HepG2 (cell line): Measurements from ENCODE around the gene TAF1C. TPM values are rescaled to one million over a fixed set of nuclear protein-coding genes. Genes with fewer than 3 reads are reported as not detected.
A peak's percentile ranks its signal among the peaks of the same experiment; 100 is the strongest.

Experiments
- KIAA2018 ChIP-seq: sonication (generic); formaldehyde crosslinking; IDR thresholded peaks from 2 replicates; pipeline ENCODE4 v1.5.0; 2020; ENCODE audit warnings: mild to moderate bottlenecking, missing genetic modification reagents, borderline replicate concordance
- MTA1 ChIP-seq: sonication (generic); formaldehyde crosslinking; IDR thresholded peaks from 2 replicates; pipeline ENCODE4 v1.4.0; 2020; ENCODE audit warnings: missing genetic modification reagents, mild to moderate bottlenecking, borderline replicate concordance
- NFE2 ChIP-seq: sonication (generic); formaldehyde crosslinking; IDR thresholded peaks from 2 replicates; pipeline ENCODE4 v1.4.0; 2020; ENCODE audit warnings: missing genetic modification reagents
- SKIL ChIP-seq: sonication (generic); formaldehyde crosslinking; IDR thresholded peaks from 2 replicates; pipeline ENCODE4 v1.8.0; 2022; ENCODE audit warnings: missing genetic modification reagents, mild to moderate bottlenecking, moderate library complexity, borderline replicate concordance
- SMAD9 ChIP-seq: sonication (generic); formaldehyde crosslinking; IDR thresholded peaks from 2 replicates; pipeline ENCODE4 v1.5.1; 2020; ENCODE audit warnings: mild to moderate bottlenecking, missing genetic modification reagents
- SNAI1 ChIP-seq: sonication (generic); formaldehyde crosslinking; IDR thresholded peaks from 2 replicates; pipeline ENCODE4 v1.5.0; 2020; ENCODE audit warnings: mild to moderate bottlenecking, missing genetic modification reagents, borderline replicate concordance
- THAP8 ChIP-seq: sonication (generic); formaldehyde crosslinking; IDR thresholded peaks from 2 replicates; pipeline ENCODE4 v1.5.1; 2020; ENCODE audit warnings: missing genetic modification reagents, mild to moderate bottlenecking, borderline replicate concordance
- ZBTB14 ChIP-seq: sonication (generic); formaldehyde crosslinking; IDR thresholded peaks from 2 replicates; pipeline ENCODE4 v1.4.0; 2020; ENCODE audit warnings: missing genetic modification reagents
- ZBTB34 ChIP-seq: sonication (generic); formaldehyde crosslinking; IDR thresholded peaks from 2 replicates; pipeline ENCODE4 v1.8.0; 2022; ENCODE audit warnings: mild to moderate bottlenecking, missing genetic modification reagents
- ZNF513 ChIP-seq: sonication (generic); formaldehyde crosslinking; conservative IDR thresholded peaks from 2 replicates; pipeline ENCODE4 v1.5.0; 2020; ENCODE audit warnings: missing genetic modification reagents
- ZNF773 ChIP-seq: sonication (generic); formaldehyde crosslinking; IDR thresholded peaks from 2 replicates; pipeline ENCODE4 v1.4.0; 2020; ENCODE audit warnings: missing genetic modification reagents, borderline replicate concordance
- ZNF841 ChIP-seq: sonication (generic); formaldehyde crosslinking; IDR thresholded peaks from 2 replicates; pipeline ENCODE4 v1.8.1; 2023; ENCODE audit warnings: missing genetic modification reagents, borderline replicate concordance
- polyA plus RNA-seq, 8 experiments: library from polyadenylated mRNA; depleted of rRNA in 3 of 8; stranded (reverse) in 7 of 8; unstranded in 1 of 8; fragments of >200 nt; fragmentation: Illumina TruSeq in 4 of 8; extraction: Trizol in 4 of 8; gene quantifications; 2 replicates each; pipeline versions ENCODE4 v1.2.1 to v1.2.3, GENCODE V29; 2011 to 2016; ENCODE audit warnings: low read depth in 4 of 8, missing spikeins in 1 of 8, mixed read lengths in 1 of 8; ENCODE audit not compliant: insufficient read depth in 1 of 8
- total RNA-seq, 5 experiments: library from RNA; depleted of rRNA; stranded (reverse); fragments of >200 nt; fragmentation: Illumina TruSeq; extraction: Trizol; gene quantifications; 2 replicates each; pipeline ENCODE4 v1.2.3, GENCODE V29; 2016; ENCODE audit warnings: low read depth in 1 of 5

Gene TAF1C
- total and polyA plus RNA-seq, 2 of the 13 experiments (the other 11 are each of a cell fraction or from before 2014, with no cell fraction given) = 15.6 to 20.8 TPM

- TF ChIP-seq KIAA2018 = no peak
- no peak for TF ChIP-seq ZBTB34 (CRISPR knock-in tag)
- no peak for TF ChIP-seq SKIL (CRISPR knock-in tag)
- TF ChIP-seq SMAD9 (CRISPR knock-in tag) = no peak
- no peak for TF ChIP-seq THAP8 (CRISPR knock-in tag)
- peak; percentile 63 for TF ChIP-seq ZBTB14 (CRISPR knock-in tag)
- TF ChIP-seq SNAI1 = 0 out of 2 replicates have a peak, but pooled peaks have one; percentile 45
- peak; percentile 85 for TF ChIP-seq ZNF773
- TF ChIP-seq ZNF513 (CRISPR knock-in tag) = no peak
- TF ChIP-seq NFE2 (CRISPR knock-in tag) = no peak
- peak; percentile 71; the same call in 1 of the 2 replicates for TF ChIP-seq MTA1 (CRISPR knock-in tag)
- no peak for TF ChIP-seq ZNF841
Measured at GRCh38 chr16:84186685-84187437, at the start of gene TAF1C (continued).
